GM18508 (cell line): ENCODE results near the gene ACOX3.
"Not testable (repeated sequence)": the region's sequence is repeated elsewhere in the genome, so short reads cannot be mapped to it uniquely, and the experiment has no call there.

Source experiments
- ATAC-seq: cut with Tn5 transposase; IDR thresholded peaks from one replicate; pipeline ENCODE4 v1.9.1; 2021; ENCODE audit warnings: moderate number of reproducible peaks; ENCODE audit not compliant: insufficient read depth, unreplicated experiment

ACOX3 gene

DNA sequence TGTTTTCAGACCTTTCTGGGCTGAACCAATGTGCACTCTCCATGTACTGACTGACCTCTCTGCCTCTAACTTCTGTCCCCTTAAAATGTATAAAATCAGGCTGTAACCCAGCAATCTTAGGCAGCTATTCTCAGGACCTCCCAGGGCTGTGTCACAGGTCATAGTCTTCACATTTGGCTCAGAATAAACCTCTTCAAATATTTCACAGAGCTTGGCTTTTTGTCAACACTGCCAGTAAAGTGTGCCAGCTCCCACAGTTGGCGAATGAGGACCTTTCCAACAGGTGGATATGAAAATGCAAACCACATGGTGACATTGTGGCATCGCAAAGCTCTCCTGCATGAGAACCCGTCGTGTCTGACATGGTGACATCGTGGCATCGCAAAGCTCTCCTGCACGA, 76.4 kb downstream of the ACOX3 start:
- ATAC-seq = no peak

DNA sequence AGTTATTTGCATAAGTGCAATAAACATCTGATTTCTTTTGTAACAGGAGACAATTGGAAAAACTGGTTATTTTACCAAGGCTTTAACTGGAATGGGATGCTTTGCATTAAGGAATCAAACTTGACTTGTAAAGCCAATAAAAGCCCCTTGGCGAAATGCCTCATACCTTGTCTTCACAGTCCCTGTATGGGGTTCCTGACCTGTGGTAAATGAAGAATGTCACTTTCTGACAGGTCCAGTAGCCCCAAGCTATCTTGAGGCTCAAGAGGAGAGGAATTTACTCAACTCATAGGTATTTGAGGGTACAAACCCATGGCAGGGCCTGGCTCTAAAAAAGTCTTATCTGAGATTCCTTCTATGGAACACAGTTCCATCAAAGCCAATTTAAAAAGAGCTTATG, 78.0 kb downstream of the ACOX3 start:
- no peak for ATAC-seq

DNA sequence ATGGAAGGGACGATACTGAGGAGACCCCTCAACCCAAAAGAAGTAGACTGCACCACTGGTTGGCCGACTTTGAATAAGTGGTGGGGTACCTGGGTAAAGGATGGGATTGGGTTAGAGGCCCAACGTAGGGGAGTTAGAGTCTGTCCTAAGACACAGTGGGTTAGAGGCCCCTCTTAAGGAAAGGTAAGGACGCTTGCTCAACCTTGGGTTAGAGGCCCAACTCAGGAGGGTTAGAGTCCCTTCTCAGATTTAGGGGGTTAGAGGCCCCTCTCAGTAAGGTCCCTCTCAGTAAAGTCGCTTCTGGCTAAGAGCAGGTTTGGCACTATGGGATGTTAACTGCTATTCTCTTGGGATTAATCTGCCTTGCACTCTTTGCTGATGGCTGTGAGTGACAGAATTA, 81.3 kb downstream of the ACOX3 start:
- no peak for ATAC-seq

DNA sequence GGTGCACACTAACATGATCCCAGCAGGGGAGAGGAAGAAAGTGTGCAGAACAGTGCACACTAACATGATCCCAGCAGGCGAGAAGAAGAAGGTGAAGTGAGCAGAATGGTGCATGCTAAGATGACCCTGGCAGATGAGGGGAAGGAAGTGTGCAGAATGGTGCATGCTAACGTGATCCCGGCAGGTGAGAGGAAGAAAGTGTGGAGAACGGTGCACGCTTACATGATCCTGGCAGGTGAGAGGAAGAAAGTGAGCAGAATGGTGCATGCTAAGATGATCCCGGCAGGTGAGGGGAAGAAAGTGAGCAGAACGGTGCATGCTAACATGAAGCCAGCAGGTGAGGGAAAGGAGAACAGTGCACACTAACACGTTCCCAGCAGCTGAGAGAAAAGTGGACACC, 83.7 kb downstream of the ACOX3 start:
- ATAC-seq = no peak

DNA sequence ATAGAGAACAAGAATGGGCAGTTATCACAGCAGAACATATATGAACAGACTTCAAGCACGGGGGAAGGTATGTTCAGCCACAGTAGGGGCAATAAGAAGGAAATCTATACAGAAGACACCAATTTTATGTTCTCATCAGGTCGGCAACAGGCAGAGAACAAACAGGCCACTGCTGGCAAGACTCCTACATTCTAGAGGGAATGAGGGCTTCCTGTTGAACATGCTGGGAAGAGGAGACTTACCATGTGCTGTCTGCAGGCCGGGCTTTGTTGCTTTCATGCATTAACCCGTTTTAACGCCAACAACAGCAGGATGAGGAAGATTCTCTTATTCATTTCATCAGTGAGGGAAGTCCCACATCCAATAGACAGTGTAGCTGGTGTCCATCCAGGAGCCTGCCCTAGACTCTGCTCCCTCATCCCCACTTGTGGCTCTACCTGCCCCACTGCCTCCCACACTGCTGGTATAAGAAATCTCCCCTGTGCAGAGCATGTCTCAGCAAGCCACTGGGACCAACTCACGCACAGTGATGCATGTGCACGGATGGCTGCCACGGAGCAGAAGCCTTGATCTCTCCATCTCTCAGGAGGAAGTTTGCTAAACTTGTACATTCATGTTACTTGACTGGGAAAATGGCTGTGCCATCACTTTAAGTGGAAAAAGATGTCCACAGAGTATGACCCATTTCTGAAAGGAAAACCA, 84.5 kb downstream of the ACOX3 start:
- no peak for ATAC-seq

DNA sequence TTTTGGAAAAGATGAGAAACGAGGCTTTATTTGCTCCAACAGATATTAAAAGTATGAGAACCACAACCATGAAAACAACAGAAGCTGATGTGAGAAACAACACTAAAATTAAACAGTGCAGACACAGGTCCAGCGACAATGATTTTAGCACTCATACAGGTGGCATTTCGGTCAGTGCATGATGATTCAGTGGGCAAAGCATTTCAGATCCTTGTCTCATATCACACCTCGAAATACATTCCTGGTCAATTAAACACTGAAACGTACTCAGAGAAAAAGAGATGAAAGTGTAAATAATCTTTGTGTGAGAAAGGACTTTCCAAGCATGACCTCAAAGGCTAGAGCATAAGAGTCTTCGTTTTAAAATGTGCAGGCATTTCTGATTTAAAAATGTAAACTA, 85.2 kb downstream of the ACOX3 start:
- ATAC-seq = no peak

DNA sequence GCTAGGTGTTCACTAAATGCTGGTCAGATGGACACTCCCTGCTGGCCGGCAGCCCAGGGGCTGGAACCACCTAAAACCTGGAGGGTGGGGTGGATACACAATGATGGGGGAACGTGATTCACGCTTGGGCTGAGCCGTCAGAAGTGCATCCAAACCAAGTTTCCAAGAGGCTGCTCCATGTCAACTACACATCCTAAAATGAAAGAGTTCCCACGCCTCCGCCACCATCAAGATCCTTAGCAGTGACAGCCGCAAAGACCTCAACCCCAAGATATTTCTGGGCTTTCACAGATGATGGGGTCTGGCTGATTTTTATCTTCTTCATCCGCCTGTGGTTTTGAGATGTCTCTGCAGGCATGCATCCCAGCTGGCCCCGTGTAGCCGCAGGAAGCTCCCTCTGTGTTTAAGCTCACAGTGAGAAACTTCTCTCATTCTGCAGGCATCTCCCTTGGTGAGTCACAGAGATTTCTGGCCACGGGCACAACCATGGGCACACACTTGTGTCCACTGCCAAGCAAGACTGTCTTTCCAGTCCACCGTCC, 86.5 kb downstream of the ACOX3 start:
- no peak for ATAC-seq

DNA sequence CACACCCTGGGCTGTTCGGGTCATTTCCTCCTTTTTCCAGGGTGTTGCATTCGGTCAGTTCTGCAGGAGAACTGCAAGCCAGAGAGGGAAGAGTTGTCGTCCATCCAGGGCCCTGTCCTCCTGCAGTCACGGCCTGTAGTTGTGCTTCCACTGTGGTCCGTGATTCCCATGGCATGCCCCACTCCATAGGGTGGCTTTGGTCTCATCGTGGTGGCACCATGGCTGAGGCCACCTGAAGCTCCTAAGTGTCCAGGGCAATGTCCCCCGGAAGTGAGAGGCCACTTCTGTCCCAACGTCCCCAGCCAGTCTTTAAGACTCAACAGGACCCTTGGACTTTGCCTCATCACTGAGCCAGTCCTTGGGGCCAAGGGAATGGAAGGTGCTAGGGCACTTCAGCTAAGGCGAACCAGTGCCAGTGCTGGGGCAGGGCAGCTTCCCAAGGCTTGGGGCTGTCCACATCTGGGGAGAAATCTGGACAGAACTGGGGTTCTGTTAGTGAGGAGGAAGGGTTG, 87.3 kb downstream of the ACOX3 start:
- ATAC-seq = no peak

DNA sequence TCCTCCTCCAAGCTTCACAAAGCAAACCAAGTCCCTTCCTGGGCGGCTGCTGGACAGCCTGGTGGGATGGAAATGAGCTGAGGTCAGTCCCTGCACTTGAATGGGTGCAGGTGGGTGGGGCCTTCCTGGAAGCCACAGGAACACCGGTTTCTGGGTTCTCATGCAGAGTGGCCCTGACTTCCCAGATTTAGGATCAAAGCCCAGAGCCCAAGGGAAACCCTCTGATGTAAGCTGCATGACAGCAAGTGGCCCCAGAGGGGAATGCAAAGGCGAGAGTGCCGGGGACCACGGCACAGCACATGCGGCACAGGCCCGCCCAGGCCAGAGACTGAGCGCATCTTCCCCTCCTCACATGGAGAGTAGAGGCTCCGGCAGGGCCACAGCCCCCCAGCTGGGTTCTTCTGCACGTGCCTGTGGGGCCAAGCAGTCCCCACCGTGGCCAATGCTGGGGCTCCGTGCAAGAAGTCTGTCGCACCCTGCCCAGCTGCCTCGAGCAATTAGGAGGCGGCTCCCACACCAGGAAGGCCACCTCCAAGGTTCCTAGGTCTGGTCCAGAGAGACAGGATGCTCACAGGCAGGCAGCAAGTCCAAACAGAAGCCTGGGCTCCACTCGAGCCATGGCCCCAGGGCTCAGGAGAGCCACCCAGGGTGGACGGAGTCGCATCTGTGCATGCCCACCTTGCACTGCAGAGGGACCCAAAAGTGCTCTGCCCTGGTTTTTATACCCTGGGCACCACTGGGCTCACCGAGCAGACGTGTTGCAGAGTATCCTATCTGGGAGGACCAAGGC, 88.0 kb downstream of the ACOX3 start:
- ATAC-seq = no peak

DNA sequence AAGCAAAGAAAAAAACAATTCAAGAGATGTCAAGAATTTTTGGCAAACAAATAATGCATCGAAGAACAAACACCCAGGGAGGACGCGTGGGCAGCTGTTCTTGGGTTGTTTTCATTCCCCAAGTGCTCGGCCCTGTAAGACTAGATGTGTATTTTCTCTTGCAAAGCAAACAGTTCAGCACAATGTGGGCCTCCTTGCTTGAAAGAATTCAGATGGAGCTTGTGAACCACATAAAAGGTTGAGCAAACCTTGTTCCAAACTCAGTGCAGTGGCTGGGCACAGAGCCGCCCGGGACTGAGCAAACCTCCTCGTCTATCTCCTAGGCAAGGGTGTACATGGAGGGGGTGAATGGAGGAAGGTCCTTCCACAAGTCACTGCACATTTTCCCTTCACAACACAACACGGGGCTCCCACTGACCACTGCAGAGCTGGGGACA, 88.6 kb downstream of the ACOX3 start:
- ATAC-seq = no peak

DNA sequence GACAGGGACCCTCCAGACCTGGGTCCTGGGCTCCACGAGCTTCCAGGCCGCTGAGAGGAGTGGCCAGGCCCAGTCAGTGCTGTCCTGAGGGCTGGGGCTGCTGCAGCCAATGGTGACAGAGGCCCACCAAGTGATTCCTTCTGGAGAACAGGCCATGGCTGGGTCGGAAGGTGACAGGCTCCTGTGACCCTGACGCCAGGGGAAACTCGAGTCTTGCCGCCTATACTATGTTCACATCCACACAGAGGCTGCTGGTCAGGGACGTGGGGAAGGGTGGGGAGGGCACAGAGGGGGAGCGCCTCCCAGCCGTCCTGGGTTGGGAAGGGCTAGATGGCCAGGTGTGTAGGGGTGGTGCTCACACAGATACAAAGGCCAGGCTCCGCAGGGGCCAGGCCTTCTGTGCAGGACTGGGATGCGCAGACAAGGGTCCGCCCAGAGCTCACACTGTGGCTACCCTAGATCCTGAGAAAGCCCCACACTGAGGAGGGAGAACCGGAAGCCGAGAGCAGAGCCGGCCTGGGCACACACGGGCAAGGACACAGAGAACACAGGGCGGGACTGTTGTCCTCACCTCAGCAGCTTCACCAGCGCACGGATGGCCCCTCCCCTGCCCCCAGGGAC, 89.6 kb downstream of the ACOX3 start:
- ATAC-seq = no peak

DNA sequence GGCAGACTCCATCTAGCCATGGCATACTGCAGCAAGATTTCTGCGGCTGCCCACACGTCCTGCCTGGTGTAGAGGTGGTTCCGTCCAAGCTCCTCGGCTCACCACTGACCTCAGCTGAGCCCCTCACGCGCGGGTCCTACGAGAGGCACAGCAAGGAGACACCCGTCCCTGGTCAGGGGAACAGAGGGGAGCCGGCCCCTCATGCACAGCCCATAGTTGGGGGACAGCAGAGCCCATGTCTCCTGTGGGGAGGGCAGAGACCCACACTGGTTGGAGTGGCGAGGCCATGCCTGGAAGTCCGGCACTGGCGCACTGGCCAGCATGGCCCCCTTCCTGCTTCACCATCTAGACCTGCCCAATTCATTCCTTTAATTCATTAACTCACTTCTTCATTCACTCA, 90.2 kb downstream of the ACOX3 start:
- ATAC-seq = no peak

DNA sequence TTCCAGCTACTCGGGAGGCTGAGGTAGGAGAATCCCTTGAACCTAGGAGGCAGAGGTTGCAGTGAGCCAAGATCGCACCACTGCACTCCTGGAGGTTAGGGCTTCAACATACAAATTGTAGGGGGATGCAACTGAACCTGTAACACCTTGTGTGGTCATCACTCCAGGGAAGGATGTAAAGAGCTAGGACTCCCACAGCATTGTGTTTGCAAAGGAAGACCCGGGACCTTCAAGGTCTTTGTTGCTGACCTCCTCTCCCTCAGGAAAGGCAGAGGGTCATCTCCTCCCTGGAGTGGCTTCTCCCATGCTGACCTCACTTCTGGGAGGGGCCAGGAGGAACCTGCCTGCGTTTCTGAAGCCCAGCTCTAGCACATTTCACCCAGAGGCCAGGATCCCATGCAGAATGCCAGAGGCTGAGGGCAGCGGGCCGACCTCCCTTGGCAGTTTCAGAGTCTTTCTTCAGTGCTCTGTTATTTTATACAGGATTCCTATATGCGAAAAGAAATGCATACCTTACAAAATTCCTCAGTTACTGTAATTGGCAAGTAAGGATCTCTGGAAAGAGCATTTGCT, 90.8 kb downstream of the ACOX3 start:
- no peak for ATAC-seq

DNA sequence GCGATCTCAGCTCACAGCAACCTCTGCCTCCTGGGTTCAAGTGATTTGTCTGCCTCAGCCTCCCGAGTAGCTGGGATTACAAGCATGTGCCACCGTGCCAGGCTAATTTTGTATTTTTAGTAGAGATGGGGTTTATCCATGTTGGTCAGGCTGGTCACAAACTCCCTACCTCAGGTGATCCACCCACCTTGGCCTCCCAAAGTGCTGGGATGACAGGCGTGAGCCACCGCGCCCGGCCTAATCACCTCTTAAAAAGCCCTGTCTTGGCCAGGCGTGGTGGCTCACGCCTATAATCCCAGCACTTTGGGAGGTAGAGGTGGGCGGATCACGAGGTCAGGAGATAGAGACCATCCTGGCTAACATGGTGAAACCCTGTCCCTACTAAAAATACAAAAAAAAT, 91.3 kb downstream of the ACOX3 start:
- not testable (repeated sequence) for ATAC-seq

DNA sequence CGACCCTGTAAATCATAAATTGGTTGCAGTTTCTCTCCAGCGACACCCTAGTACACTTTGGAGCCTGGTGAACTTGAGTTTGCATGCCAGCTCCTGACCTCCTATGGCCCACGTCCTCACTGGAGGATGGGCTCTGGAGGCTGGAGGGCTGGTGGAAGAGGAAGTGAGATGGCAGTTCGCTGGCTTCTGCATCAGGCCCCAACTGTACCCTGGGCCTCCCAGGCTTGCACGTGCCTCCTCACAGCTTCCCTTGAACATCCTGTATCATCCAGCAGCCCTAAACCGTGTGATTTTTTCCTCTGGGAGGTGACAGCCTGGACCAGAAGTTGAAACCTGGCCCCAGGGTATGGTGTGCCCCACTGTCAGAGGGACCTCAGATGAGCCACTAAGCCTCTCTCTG, 92.5 kb downstream of the ACOX3 start:
- no peak for ATAC-seq

DNA sequence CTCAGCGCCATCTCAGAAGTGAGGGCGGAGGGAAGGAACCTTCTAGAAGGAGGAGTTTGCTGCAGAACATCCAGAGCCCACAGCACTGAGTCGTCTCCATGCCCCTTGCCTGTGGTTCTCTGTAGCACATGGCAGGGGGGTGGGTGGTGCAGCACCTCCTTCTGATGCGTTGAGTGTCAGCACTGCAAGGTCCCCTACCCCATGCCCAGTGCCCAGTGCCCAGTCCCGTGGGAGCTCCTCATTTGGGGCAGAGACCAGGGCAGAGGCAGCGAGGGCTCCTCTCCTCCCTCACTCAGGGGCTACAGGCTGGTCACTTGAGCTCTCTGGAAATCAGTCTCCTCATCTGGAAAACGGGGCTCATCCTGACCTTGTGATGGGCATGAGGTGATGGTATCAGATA, 92.9 kb downstream of the ACOX3 start:
- ATAC-seq = no peak

DNA sequence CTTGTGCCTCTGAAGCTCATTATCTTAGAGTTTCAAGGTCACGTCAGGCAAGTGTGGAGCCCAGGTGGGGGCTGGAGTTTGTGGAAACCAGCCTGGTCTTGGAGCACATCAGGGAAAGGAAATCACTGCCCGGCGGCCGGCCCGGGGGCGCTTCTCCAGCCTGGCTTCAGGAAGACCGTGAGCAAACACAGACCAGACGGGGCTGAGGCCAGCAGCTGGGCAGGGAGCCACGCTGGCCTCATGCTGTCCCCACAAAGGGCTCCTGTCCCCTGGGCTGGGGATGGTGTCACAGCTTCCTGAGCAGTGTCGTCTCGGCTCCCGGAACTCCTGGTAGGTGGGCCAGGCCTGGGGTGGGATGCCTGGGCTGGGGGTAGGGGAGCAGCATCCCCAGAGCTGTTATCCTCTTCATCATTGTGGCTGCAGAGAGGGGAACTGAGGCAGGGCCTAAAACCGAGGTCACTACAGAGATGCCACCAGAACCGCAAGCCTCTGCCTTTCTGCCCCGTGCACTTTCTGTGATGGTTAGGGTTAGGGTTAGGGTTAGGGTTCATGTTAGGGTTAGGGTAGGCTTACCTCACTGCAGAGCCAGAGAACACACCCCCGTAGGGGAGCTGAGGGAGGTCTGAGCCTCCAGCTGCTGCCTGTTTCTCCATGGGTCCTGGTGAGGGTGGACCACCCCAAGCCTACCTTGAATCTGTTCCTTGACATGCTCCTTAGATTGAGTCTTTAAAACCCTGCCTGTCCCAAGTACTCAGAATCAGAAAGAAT, 93.5 kb downstream of the ACOX3 start:
- ATAC-seq = no peak

DNA sequence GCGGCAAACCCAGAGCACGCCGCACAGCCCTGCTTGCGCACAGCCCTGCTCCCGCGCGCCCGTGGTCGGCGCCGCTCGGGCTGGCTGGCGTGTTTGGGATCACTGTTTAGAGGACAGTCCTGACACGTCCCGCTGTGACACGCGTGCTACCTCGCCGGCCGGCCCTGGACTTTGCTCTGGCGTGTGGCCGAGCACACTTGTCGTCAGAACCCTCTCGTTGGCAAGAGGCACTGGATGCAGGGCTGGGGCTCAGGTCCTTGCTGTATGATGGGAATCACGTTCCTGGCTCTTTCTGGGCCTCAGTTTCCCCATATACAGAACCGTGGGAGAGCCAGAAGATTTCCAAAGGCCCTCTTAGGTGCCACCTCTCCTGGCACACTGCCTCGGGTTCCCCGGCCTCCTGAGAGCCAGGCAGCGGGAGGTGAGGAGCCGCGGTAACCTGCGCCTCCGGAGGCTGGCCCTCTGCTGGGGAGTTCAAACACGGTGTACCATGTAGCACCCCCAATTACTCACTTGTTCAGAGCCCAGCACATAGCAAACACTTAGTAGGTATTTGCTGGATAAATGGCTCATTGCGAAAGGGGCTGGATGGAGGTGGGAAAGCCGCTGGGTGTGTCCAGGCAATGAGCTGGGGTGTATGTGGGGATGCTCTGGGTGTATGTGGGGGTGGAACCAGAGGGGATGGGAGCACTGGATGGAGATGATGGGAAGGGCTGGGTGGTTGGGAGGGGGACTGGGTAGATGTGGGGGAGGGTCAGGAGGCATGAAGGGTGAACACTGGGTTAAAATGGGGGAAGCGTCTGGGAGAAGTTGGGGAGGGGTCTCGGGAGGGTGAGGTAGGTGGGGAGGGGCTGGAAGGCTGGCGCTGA, 94.3 kb downstream of the ACOX3 start:
- no peak for ATAC-seq
